GM19043 (cell line): ENCODE measurements around the gene RNF123.
A peak's percentile ranks its signal among the peaks of the same experiment; 100 is the strongest.

Experiments used
- ATAC-seq: cut with Tn5 transposase; IDR thresholded peaks from one replicate; pipeline ENCODE4 v1.9.1; 2021; ENCODE audit warnings: low read depth; ENCODE audit not compliant: unreplicated experiment

The RNF123 gene

GRCh38 chr3:49717211-49717958 is 28.0 kb downstream of the RNF123 start:
- ATAC-seq: no peak

GRCh38 chr3:49717959-49718857 is 28.9 kb downstream of the RNF123 start:
- no peak for ATAC-seq

GRCh38 chr3:49718858-49719213 is 29.5 kb downstream of the RNF123 start:
- ATAC-seq: no peak

- ATAC-seq: peak; percentile 53
These were observed 30.0 kb downstream of the RNF123 start, which contains the start of gene AMIGO3 for GRCh38 chr3:49719214-49719884. TSS of gene AMIGO3 (minus strand) at chr3:49719684. CDS start at chr3:49719465, 219 bp downstream.

- no peak for ATAC-seq
These were observed 31.7 kb downstream of the RNF123 start for GRCh38 chr3:49720855-49721595.

GRCh38 chr3:49721596-49721895 is 32.2 kb downstream of the RNF123 start:
- ATAC-seq: no peak

- no peak for ATAC-seq
These were observed 32.8 kb downstream of the RNF123 start for GRCh38 chr3:49721896-49722781.

GRCh38 chr3:49722896-49723295 is 33.5 kb downstream of the RNF123 start:
- no peak for ATAC-seq

- ATAC-seq: no peak
These were observed 33.9 kb downstream of the RNF123 start for GRCh38 chr3:49723296-49723627.

- peak; percentile 69 for ATAC-seq
These were observed 34.5 kb downstream of the RNF123 start, which contains the start of gene GMPPB for GRCh38 chr3:49723628-49724551. TSS of gene GMPPB (minus strand) at chr3:49723951. CDS start at chr3:49723726, 225 bp downstream.

- ATAC-seq: no peak
These were observed 35.2 kb downstream of the RNF123 start for GRCh38 chr3:49724586-49724985.

GRCh38 chr3:49725906-49726681 is 36.7 kb downstream of the RNF123 start:
- ATAC-seq: no peak

GRCh38 chr3:49727154-49727923 is 38.0 kb downstream of the RNF123 start:
- no peak for ATAC-seq

GRCh38 chr3:49727924-49728361 is 38.6 kb downstream of the RNF123 start:
- no peak for ATAC-seq

- ATAC-seq: no peak
These were observed 40.7 kb downstream of the RNF123 start for GRCh38 chr3:49729966-49730609.

- ATAC-seq: no peak
These were observed 43.2 kb downstream of the RNF123 start for GRCh38 chr3:49732597-49732996.

GRCh38 chr3:49733551-49733950 is 44.2 kb downstream of the RNF123 start:
- no peak for ATAC-seq
